ENCODE data around the gene GGA1.
A peak's percentile ranks its signal among the peaks of the same experiment; 100 is the strongest.

GGA1 gene

GRCh38 chr22:37677493-37677974, 68.9 kb downstream of the GGA1 start:
- Histone ChIP-seq H3K27me3 (ENCODE audit: control insufficient read depth in 1 of 2, insufficient read depth in 2 of 2, low read length in 2 of 2) (no peaks in the 10 kb centered on the region), H3K4me1 (ENCODE audit: control insufficient read depth, insufficient read depth, low read length) (peaks cover 61% of the 10 kb centered on the region), H3K9me3 (ENCODE audit: control insufficient read depth in 2 of 2, low read length in 2 of 2) (no peaks in the 10 kb centered on the region), H3K4me3 (ENCODE audit: low read length in 2 of 2) (peak overlapping the region; percentile 87 to 94), H3K9ac (ENCODE audit: low read length in 2 of 2) (peak overlapping the region; percentile 58 to 81), H3K27ac (ENCODE audit: low read length) (peak overlapping the region; percentile 94), H3K36me3 (ENCODE audit: control insufficient read depth in 2 of 2, insufficient read depth in 2 of 2, low read length in 2 of 2) (peaks cover 8 to 11% of the 10 kb centered on the region in 2 donors)

- Histone ChIP-seq H3K4me1 (ENCODE audit: control insufficient read depth, insufficient read depth, low read length) (peaks cover 53% of the 10 kb centered on the region), H3K27ac (ENCODE audit: low read length) (no peak overlapping the region), H3K9me3 (ENCODE audit: control insufficient read depth in 2 of 2, low read length in 2 of 2) (no peaks in the 10 kb centered on the region), H3K27me3 (ENCODE audit: control insufficient read depth in 1 of 2, insufficient read depth in 2 of 2, low read length in 2 of 2) (no peaks in the 10 kb centered on the region), H3K36me3 (ENCODE audit: control insufficient read depth in 2 of 2, insufficient read depth in 2 of 2, low read length in 2 of 2) (peaks cover 8 to 11% of the 10 kb centered on the region in 2 donors), H3K9ac (ENCODE audit: low read length in 2 of 2) (peak overlapping the region in 1 of 2 donors; percentile 45), H3K4me3 (ENCODE audit: low read length in 2 of 2) (peak overlapping the region; percentile 19 to 54)
These were observed 69.7 kb downstream of the GGA1 start for GRCh38 chr22:37678372-37678771.

DNA sequence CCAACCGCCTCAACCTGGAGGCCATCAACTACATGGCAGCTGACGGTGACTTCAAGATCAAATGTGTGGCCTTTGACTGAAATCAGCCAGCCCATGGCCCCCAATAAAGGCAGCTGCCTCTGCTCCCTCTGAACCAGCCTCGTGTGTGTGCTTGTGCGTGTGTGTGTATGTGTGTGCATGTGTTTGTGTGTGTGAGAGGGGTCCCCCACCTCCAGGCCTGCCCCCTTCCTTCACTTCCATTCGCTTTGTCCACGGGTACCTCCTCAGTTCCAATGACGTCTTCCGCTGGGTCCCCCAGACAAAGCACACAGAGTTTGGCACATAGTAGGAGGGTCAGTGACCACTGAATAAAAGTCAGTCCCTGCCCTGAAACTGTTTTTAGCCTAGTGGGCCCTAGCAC, 71.0 kb downstream of the GGA1 start:
- Histone ChIP-seq H3K27ac (ENCODE audit: low read length) (peak overlapping the region; percentile 24), H3K36me3 (ENCODE audit: control insufficient read depth in 2 of 2, insufficient read depth in 2 of 2, low read length in 2 of 2) (peaks cover 8 to 11% of the 10 kb centered on the region in 2 donors), H3K4me1 (ENCODE audit: control insufficient read depth, insufficient read depth, low read length) (peaks cover 45% of the 10 kb centered on the region), H3K9me3 (ENCODE audit: control insufficient read depth in 2 of 2, low read length in 2 of 2) (no peaks in the 10 kb centered on the region), H3K27me3 (ENCODE audit: control insufficient read depth in 1 of 2, insufficient read depth in 2 of 2, low read length in 2 of 2) (no peaks in the 10 kb centered on the region), H3K9ac (ENCODE audit: low read length in 2 of 2) (no peak overlapping the region), H3K4me3 (ENCODE audit: low read length in 2 of 2) (no peak overlapping the region)

DNA sequence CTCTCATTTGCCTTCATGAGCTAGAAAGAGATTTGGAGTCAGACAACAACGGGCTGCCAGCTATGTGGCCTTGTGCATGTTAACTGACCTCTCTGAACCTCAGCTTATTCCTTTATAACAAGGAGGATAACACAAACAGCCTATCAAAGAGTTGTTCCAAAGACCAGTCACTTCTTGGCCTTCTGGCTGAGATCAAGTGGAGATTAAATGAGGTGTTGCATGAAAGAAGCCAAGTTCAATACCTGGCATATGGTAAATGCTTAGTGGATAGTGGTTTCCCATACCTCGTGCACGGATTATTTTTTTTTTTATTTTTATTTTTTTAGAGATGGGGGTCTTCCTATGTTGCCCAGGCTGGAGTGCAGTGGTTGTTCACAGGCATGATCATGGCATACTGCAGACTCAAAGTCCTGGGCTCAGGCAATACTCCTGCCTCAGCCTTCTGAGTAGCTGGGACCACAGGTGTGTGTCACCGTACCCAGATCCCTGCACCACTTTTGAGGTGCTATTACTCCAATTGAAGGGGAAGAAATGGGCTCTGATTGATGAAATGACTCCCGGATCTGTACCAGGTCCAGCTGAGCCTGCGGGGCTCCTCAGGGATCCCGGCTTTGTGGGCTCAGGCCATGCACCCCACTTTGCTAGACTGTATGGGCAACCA, 71.7 kb downstream of the GGA1 start:
- Histone ChIP-seq H3K36me3 (ENCODE audit: control insufficient read depth in 2 of 2, insufficient read depth in 2 of 2, low read length in 2 of 2) (peaks cover 8 to 11% of the 10 kb centered on the region in 2 donors), H3K4me3 (ENCODE audit: low read length in 2 of 2) (no peak overlapping the region), H3K27ac (ENCODE audit: low read length) (peak overlapping the region; percentile 18), H3K9ac (ENCODE audit: low read length in 2 of 2) (no peak overlapping the region), H3K9me3 (ENCODE audit: control insufficient read depth in 2 of 2, low read length in 2 of 2) (no peaks in the 10 kb centered on the region), H3K27me3 (ENCODE audit: control insufficient read depth in 1 of 2, insufficient read depth in 2 of 2, low read length in 2 of 2) (no peaks in the 10 kb centered on the region), H3K4me1 (ENCODE audit: control insufficient read depth, insufficient read depth, low read length) (peaks cover 39% of the 10 kb centered on the region)

DNA sequence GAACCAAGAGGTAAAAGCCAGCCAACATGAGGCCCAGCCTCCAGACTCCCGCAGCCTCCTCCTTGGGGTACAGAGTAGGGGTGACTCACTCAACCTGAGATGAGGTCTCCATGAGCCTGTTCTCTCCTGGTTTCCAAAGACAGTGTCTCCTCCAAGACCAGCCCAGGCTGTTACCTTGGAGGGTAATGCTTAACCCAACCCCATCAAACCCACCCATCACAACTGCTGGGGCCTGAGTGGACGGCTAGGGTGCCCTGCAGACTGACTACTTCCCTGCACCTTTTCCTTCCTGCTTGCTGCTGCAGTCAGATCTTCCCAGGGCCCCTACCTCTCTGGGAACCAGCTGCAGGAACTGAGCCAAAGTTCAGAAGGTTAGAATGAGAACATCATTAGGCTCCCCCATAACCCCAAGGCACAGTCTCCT, 72.4 kb downstream of the GGA1 start:
- no peak overlapping the region for H3K9ac ChIP-seq (ENCODE audit: low read length in 2 of 2)

DNA sequence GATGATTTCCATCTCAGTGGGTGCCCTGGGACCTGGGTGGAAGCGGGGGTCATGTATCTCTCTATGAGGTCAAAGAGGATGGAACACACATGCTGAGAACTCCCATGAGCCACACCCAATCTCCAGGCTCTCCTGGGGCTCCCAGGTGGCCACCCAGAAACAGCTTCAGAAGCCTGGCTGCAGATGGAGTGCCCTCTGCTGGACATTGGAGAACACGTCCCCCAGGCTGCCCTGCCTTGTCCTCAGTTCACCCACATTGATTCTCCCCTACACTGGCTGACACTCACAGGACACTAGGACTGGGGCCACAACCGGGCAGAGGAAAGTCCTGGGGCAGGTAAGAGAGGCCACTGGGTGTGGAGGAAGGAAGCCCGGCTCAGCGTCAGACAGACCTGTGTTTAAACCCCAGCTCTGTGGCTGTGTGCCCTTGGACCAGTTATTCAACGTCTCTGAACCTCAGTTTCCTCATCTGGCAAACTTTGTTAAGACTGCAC, 73.0 kb downstream of the GGA1 start:
- H3K4me1 ChIP-seq (ENCODE audit: control insufficient read depth, insufficient read depth, low read length), result peaks cover 38% of the 10 kb centered on the region
- peak overlapping the region in 1 of 2 donors; percentile 5 for H3K9ac ChIP-seq (ENCODE audit: low read length in 2 of 2)
- no peak overlapping the region for H3K27ac ChIP-seq (ENCODE audit: low read length)

More for the DNA sequence above, 72.4 kb downstream of the GGA1 start:
- H3K9me3 ChIP-seq (ENCODE audit: control insufficient read depth in 2 of 2, low read length in 2 of 2), result no peaks in the 10 kb centered on the region
- H3K27me3 ChIP-seq (ENCODE audit: control insufficient read depth in 1 of 2, insufficient read depth in 2 of 2, low read length in 2 of 2), result no peaks in the 10 kb centered on the region
- H3K36me3 ChIP-seq (ENCODE audit: control insufficient read depth in 2 of 2, insufficient read depth in 2 of 2, low read length in 2 of 2), result peaks cover 8 to 11% of the 10 kb centered on the region in 2 donors
- no peak overlapping the region for H3K4me3 ChIP-seq (ENCODE audit: low read length in 2 of 2)
- H3K27ac ChIP-seq (ENCODE audit: low read length), result peak overlapping the region; percentile 18
- H3K4me1 ChIP-seq (ENCODE audit: control insufficient read depth, insufficient read depth, low read length), result peaks cover 37% of the 10 kb centered on the region

More for the DNA sequence above, 73.0 kb downstream of the GGA1 start:
- Histone ChIP-seq H3K9me3 (ENCODE audit: control insufficient read depth in 2 of 2, low read length in 2 of 2) (no peaks in the 10 kb centered on the region), H3K27me3 (ENCODE audit: control insufficient read depth in 1 of 2, insufficient read depth in 2 of 2, low read length in 2 of 2) (no peaks in the 10 kb centered on the region), H3K36me3 (ENCODE audit: control insufficient read depth in 2 of 2, insufficient read depth in 2 of 2, low read length in 2 of 2) (peaks cover 8 to 11% of the 10 kb centered on the region in 2 donors), H3K4me3 (ENCODE audit: low read length in 2 of 2) (no peak overlapping the region)

Measured in stomach smooth muscle (tissue), 2 donors.